Upper lobe of left lung (tissue), 6 donors: Measurements from ENCODE around the gene DAPK3. TPM values are rescaled to one million over a fixed set of nuclear protein-coding genes. Genes with fewer than 3 reads are reported as not detected.
A peak's percentile ranks its signal among the peaks of the same experiment; 100 is the strongest.

Experiments
- ATAC-seq, 2 donors: fragments of 200-7000 bp; cut with Tn5 transposase; one replicate each; pipeline ENCODE4 v1.9.1; 2022; ENCODE audit warnings: mild to moderate bottlenecking in 2 of 2, moderate library complexity in 2 of 2; ENCODE audit not compliant: low FRiP score in 2 of 2
- DNase-seq, 2 donors: peaks; one replicate each; pipeline ENCODE4 v3.0.0-alpha.2; 2019 to 2020
- H3K27ac ChIP-seq, 4 donors: fragments of 200-600 bp; sonication (generic); one replicate each; pipeline ENCODE4 v1.5.1; 2016 to 2019
- H3K27me3 ChIP-seq, 4 donors: fragments of 200-600 bp; sonication (generic); one replicate each; pipeline ENCODE4 v1.5.1; 2017 to 2019
- H3K36me3 ChIP-seq, 4 donors: fragments of 200-600 bp; sonication (generic); one replicate each; pipeline ENCODE4 v1.5.1; 2016 to 2019
- H3K4me1 ChIP-seq, 4 donors: fragments of 200-600 bp; sonication (generic); one replicate each; pipeline ENCODE4 v1.5.1; 2018 to 2019
- H3K4me3 ChIP-seq, 4 donors: fragments of 200-600 bp; sonication (generic); one replicate each; pipeline ENCODE4 v1.5.1; 2017 to 2019; ENCODE audit warnings: mild to moderate bottlenecking in 2 of 4, moderate library complexity in 1 of 4
- H3K9me3 ChIP-seq, 4 donors: fragments of 200-600 bp; sonication (generic); one replicate each; pipeline ENCODE4 v1.5.1; 2018 to 2019
- CTCF ChIP-seq, 6 experiments: fragments of 450-650 bp in 4 of 6; fragments of 200-600 bp in 2 of 6; sonication (generic) in 2 of 6; IDR thresholded peaks; one replicate each; pipeline ENCODE4 v1.5.1; 2016 to 2019; ENCODE audit warnings: antibody characterized with exemption in 6 of 6
- EP300 ChIP-seq, 4 donors: sonication (generic); formaldehyde crosslinking; IDR thresholded peaks; one replicate each; pipeline ENCODE4 v1.5.1; 2017; ENCODE audit warnings: antibody characterized with exemption in 4 of 4, control low read depth in 2 of 4
- POLR2A ChIP-seq, 4 donors: fragments of 450-650 bp; IDR thresholded peaks; one replicate each; pipeline ENCODE4 v1.5.1; 2016 to 2017; ENCODE audit warnings: antibody characterized with exemption in 4 of 4, mild to moderate bottlenecking in 2 of 4
- POLR2AphosphoS5 ChIP-seq, 2 donors: sonication (generic); formaldehyde crosslinking; IDR thresholded peaks; one replicate each; pipeline ENCODE4 v1.5.1; 2017; ENCODE audit warnings: antibody characterized with exemption in 2 of 2
- WGBS, 2 donors: methylation state at CpG; one replicate each; pipeline ENCODE4 v1.1.5; 2017 to 2018; 5-methylcytosine and 5-hydroxymethylcytosine counted together
- total RNA-seq, 6 donors: library from RNA; depleted of rRNA in 4 of 6; stranded (reverse); fragments of >200 nt in 4 of 6; gene quantifications; one replicate each; pipeline versions ENCODE4 v1.1.0 to v1.2.1, GENCODE V29; 2016 to 2021
- donor health status: DM: no; HTN: no; CAD: no; lungs with moderate emphysema.
- donor health status: DM: no; HTN: yes; CAD: no; lungs with severe emphysema.

The DAPK3 gene
- total RNA-seq, 6 donors from 2014 or later: 54.3 to 107 (median 80.6) TPM

GRCh38 chr19:3980353-3981251 is 9.7 kb upstream of the DAPK3 start:
- Histone ChIP-seq H3K27ac (no peak overlapping the region), H3K27me3 (no peaks in the 10 kb centered on the region), H3K4me3 (no peak overlapping the region), H3K4me1 (peaks cover 16 to 38% (median 21%) of the 10 kb centered on the region in 4 donors), H3K36me3 (peaks cover 79 to 89% (median 86%) of the 10 kb centered on the region in 4 donors), H3K9me3 (no peaks in the 10 kb centered on the region)
- DNase-seq (peak in 1 of 2 donors; percentile 79), ATAC-seq (no peak)
- WGBS, 2 donors: 90 to 92% methylated on average over 16 to 24 of the region's 31 CpGs
- TF ChIP-seq POLR2A (IDR thresholded peaks at IDR 0.05): no peak
- TF ChIP-seq EP300 (IDR thresholded peaks at IDR 0.05): no peak
- TF ChIP-seq CTCF (IDR thresholded peaks at IDR 0.05): no peak
- no peak for TF ChIP-seq POLR2AphosphoS5 (IDR thresholded peaks at IDR 0.05)

- WGBS, 2 donors: 95 to 96% methylated on average over 20 to 22 of the region's 25 CpGs
- Histone ChIP-seq H3K27ac (no peak overlapping the region), H3K27me3 (no peaks in the 10 kb centered on the region), H3K4me1 (peaks cover 14 to 35% (median 19%) of the 10 kb centered on the region in 4 donors), H3K4me3 (no peak overlapping the region), H3K36me3 (peaks cover 79 to 97% (median 93%) of the 10 kb centered on the region in 4 donors), H3K9me3 (no peaks in the 10 kb centered on the region)
- TF ChIP-seq POLR2A (IDR thresholded peaks at IDR 0.05): no peak
- no peak for TF ChIP-seq EP300 (IDR thresholded peaks at IDR 0.05)
- TF ChIP-seq CTCF (IDR thresholded peaks at IDR 0.05): no peak
- TF ChIP-seq POLR2AphosphoS5 (IDR thresholded peaks at IDR 0.05): no peak
- ATAC-seq (no peak), DNase-seq (peak in 1 of 2 donors; percentile 64)
Measured at GRCh38 chr19:3979674-3980352, 8.9 kb upstream of the DAPK3 start.

GRCh38 chr19:3979289-3979673 is 8.4 kb upstream of the DAPK3 start:
- ATAC-seq: no peak
- H3K27me3 ChIP-seq: no peaks in the 10 kb centered on the region
- no peak overlapping the region for H3K27ac ChIP-seq
- H3K4me1 ChIP-seq: peaks cover 13 to 32% (median 19%) of the 10 kb centered on the region in 4 donors
- WGBS, 2 donors: 95% methylated on average over 13 to 18 of the region's 18 CpGs
- TF ChIP-seq EP300 (IDR thresholded peaks at IDR 0.05): no peak
- no peak for TF ChIP-seq CTCF (IDR thresholded peaks at IDR 0.05)
- TF ChIP-seq POLR2AphosphoS5 (IDR thresholded peaks at IDR 0.05): no peak
- TF ChIP-seq POLR2A (IDR thresholded peaks at IDR 0.05): no peak
- no peaks in the 10 kb centered on the region for H3K9me3 ChIP-seq
- peak in 1 of 2 donors; percentile 83 for DNase-seq
- no peak overlapping the region for H3K4me3 ChIP-seq
- H3K36me3 ChIP-seq: peaks cover 79 to 94% (median 93%) of the 10 kb centered on the region in 4 donors

GRCh38 chr19:3978145-3978544 is 7.2 kb upstream of the DAPK3 start:
- TF ChIP-seq EP300 (IDR thresholded peaks at IDR 0.05): no peak
- TF ChIP-seq CTCF (IDR thresholded peaks at IDR 0.05): no peak
- TF ChIP-seq POLR2AphosphoS5 (IDR thresholded peaks at IDR 0.05): no peak
- TF ChIP-seq POLR2A (IDR thresholded peaks at IDR 0.05): no peak
- ATAC-seq (no peak), DNase-seq (no peak)
- Histone ChIP-seq H3K9me3 (no peaks in the 10 kb centered on the region), H3K27ac (no peak overlapping the region), H3K27me3 (no peaks in the 10 kb centered on the region), H3K4me1 (peaks cover 1 to 21% (median 8%) of the 10 kb centered on the region in 4 donors), H3K36me3 (peaks cover 72 to 83% (median 82%) of the 10 kb centered on the region in 4 donors), H3K4me3 (no peak overlapping the region)
- WGBS, 2 donors: 92 to 96% methylated on average over 19 of the region's 19 CpGs
